K562 (cell line): ENCODE measurements around the gene HRG. TPM values are rescaled to one million over a fixed set of nuclear protein-coding genes. Genes with fewer than 3 reads are reported as not detected.

Experiments used
- ATF4 ChIP-seq: fragments of 450-650 bp; formaldehyde crosslinking; IDR thresholded peaks from 2 replicates; pipeline ENCODE4 v1.4.0; 2022; ENCODE audit warnings: mild to moderate bottlenecking, moderate library complexity
- CREM ChIP-seq: IDR thresholded peaks from 2 replicates; pipeline ENCODE4 v1.6.1; 2014; ENCODE audit warnings: antibody characterized with exemption, low read depth
- GTF2B ChIP-seq: IDR thresholded peaks from 2 replicates; pipeline ENCODE4 v1.6.1; 2011; ENCODE audit not compliant: insufficient read length; ENCODE audit errors: extremely low read depth
- HDAC6 ChIP-seq: IDR thresholded peaks from 2 replicates; pipeline ENCODE4 v1.6.1; 2012; ENCODE audit warnings: low read depth, mild to moderate bottlenecking, control low read depth, inconsistent platforms, low read length, moderate library complexity
- HMG20B ChIP-seq: fragments of 250-450 bp; sonication (Bioruptor Pico); IDR thresholded peaks from 2 replicates; pipeline ENCODE4 v1.5.0; 2021; ENCODE audit warnings: mild to moderate bottlenecking
- HNRNPUL1 ChIP-seq: fragments of 200-400 bp; formaldehyde crosslinking; IDR thresholded peaks from 2 replicates; pipeline ENCODE4 v1.6.1; 2017; ENCODE audit warnings: low read length
- HOXB6 ChIP-seq: fragments of 250-450 bp; sonication (Bioruptor Pico); IDR thresholded peaks from 2 replicates; pipeline ENCODE4 v1.5.1; 2022; ENCODE audit warnings: mild to moderate bottlenecking, borderline replicate concordance
- KDM1A ChIP-seq, 2 experiments: fragments of 450-650 bp; IDR thresholded peaks; 2 replicates each; pipeline ENCODE4 v1.6.1; 2016; ENCODE audit warnings: mild to moderate bottlenecking in 2 of 2
- NONO ChIP-seq, 2 experiments: fragments of 200-400 bp in 1 of 2; fragments of 450-650 bp in 1 of 2; formaldehyde crosslinking in 1 of 2; IDR thresholded peaks; 2 replicates each; pipeline ENCODE4 v1.6.1; 2017; ENCODE audit warnings: low read depth in 2 of 2, mild to moderate bottlenecking in 2 of 2, moderate library complexity in 2 of 2, low read length in 1 of 2
- PRDM10 ChIP-seq: fragments of 450-650 bp; IDR thresholded peaks from 2 replicates; pipeline ENCODE4 v1.6.1; 2018; ENCODE audit not compliant: partially characterized antibody
- RCOR1 ChIP-seq, 2 experiments: IDR thresholded peaks; 2 replicates each; pipeline ENCODE4 v1.6.1; 2012; ENCODE audit warnings: low read depth in 2 of 2, low read length in 2 of 2, borderline replicate concordance in 1 of 2, improper control_type of control experiment in 1 of 2
- SRF ChIP-seq, 2 experiments: fragments of 250-450, 450-650 bp in 1 of 2; sonication (Bioruptor Pico) in 1 of 2; sonication (generic) in 1 of 2; formaldehyde crosslinking; IDR thresholded peaks; 2 replicates each; pipeline versions ENCODE4 v1.5.0 to v1.5.1; 2020 to 2022; ENCODE audit warnings: mild to moderate bottlenecking in 1 of 2, missing genetic modification reagents in 1 of 2
- TAL1 ChIP-seq: fragments of 450-650 bp; IDR thresholded peaks from 2 replicates; pipeline ENCODE4 v1.6.1; 2016; ENCODE audit warnings: mild to moderate bottlenecking
- TCF3 ChIP-seq: sonication (generic); formaldehyde crosslinking; IDR thresholded peaks from 2 replicates; pipeline ENCODE4 v1.4.0; 2020; ENCODE audit warnings: mild to moderate bottlenecking, missing genetic modification reagents
- ZBTB26 ChIP-seq: fragments of 450-650 bp; formaldehyde crosslinking; IDR thresholded peaks from 2 replicates; pipeline ENCODE4 v1.4.0; 2022; ENCODE audit warnings: missing genetic modification characterization
- ZHX1 ChIP-seq: fragments of 150-350 bp; conservative IDR thresholded peaks from 2 replicates; pipeline ENCODE4 v1.6.1; 2014; ENCODE audit warnings: low read length
- ZKSCAN8 ChIP-seq: fragments of 200-800 bp; sonication (Bioruptor generic); IDR thresholded peaks from 2 replicates; pipeline ENCODE4 v1.6.1; 2016; ENCODE audit warnings: missing genetic modification characterization, missing compliant biosample characterization
- ZNF143 ChIP-seq: sonication (generic); formaldehyde crosslinking; IDR thresholded peaks from 2 replicates; pipeline ENCODE4 v1.9.0; 2022; ENCODE audit warnings: mild to moderate bottlenecking, missing genetic modification reagents
- polyA plus RNA-seq, 8 experiments: library from polyadenylated mRNA; depleted of rRNA in 4 of 8; stranded (reverse) in 5 of 8; unstranded in 3 of 8; fragments of >200 nt; fragmentation: Nextera tagmentation in 2 of 8; fragmentation: Illumina TruSeq in 1 of 8; extraction: Ambion mirVana in 2 of 8; extraction: Trizol in 1 of 8; gene quantifications; 2 replicates each; pipeline versions ENCODE4 v1.2.1 to v1.2.3, GENCODE V29; 2011 to 2014; ENCODE audit warnings: inconsistent platforms in 1 of 8, missing spikeins in 1 of 8
- total RNA-seq, 7 experiments: library from RNA; depleted of rRNA in 6 of 7; stranded (reverse); fragments of >200 nt in 6 of 7; fragmentation: Illumina TruSeq in 2 of 7; extraction: Trizol in 2 of 7; gene quantifications; 2 replicates each; pipeline versions ENCODE4 v1.2.1 to v1.2.3, GENCODE V29; 2011 to 2021; ENCODE audit warnings: low replicate concordance in 1 of 7

The HRG gene
- total and polyA plus RNA-seq, 9 of the 15 experiments (the other 6 are each of a cell fraction or from before 2014, with no cell fraction given), result not detected

- TF ChIP-seq RCOR1 (IDR thresholded peaks at IDR 0.05; ENCODE audit: borderline replicate concordance in 1 of 2, low read depth in 2 of 2, low read length in 2 of 2) (peak in 1 of 2 experiments; percentile 49; a peak in 1 of 4 replicates), GTF2B (no peak), HNRNPUL1 (no peak), SRF (CRISPR knock-in tag; IDR thresholded peaks at IDR 0.05) (no peak), ZKSCAN8 (CRISPR knock-in tag) (no peak), HDAC6 (no peak), ATF4 (CRISPR knock-in tag) (no peak), TCF3 (peak; percentile 46), ZHX1 (no peak), ZBTB26 (CRISPR knock-in tag) (no peak), TAL1 (peak; percentile 46; the same call in 1 of the 2 replicates), KDM1A (IDR thresholded peaks at IDR 0.05) (peak; percentile 74 to 77), ZNF143 (CRISPR knock-in tag) (no peak), NONO (IDR thresholded peaks at IDR 0.05; ENCODE audit: low read depth in 2 of 2, low read length in 1 of 2) (no peak), PRDM10 (peak; percentile 96), HOXB6 (CRISPR knock-in tag) (no peak), CREM (peak; percentile 11; the same call in 1 of the 2 replicates), HMG20B (CRISPR knock-in tag) (no peak)
These were observed 54.3 kb downstream of the HRG start (continued) for GRCh38 chr3:186719945-186720739.
